AG09319 (cell line): ENCODE results near the gene YTHDC1.

ENCODE experiments used
- DNase-seq: peaks from one replicate; pipeline ENCODE4 v3.0.0-alpha.2; 2010; ENCODE audit warnings: low read depth; ENCODE audit errors: extremely low read depth
- CTCF ChIP-seq: IDR thresholded peaks from 2 replicates; pipeline ENCODE4 v1.5.1; 2011; ENCODE audit warnings: low read depth, mild to moderate bottlenecking, inconsistent platforms, low read length, moderate library complexity

Gene YTHDC1

GRCh38 chr4:68358988-68359387 lies 9.1 kb upstream of the YTHDC1 start:
- no peak for TF ChIP-seq CTCF
- DNase-seq = no peak

- TF ChIP-seq CTCF = no peak
- no peak for DNase-seq
Measured at GRCh38 chr4:68352791-68353190, 2.9 kb upstream of the YTHDC1 start.

- no peak for TF ChIP-seq CTCF
- DNase-seq = no peak
Measured at GRCh38 chr4:68349279-68349648, 626 bp downstream of the YTHDC1 start.

GRCh38 chr4:68348577-68348976 lies 1.3 kb downstream of the YTHDC1 start:
- no peak for TF ChIP-seq CTCF
- DNase-seq = no peak

- DNase-seq = no peak
- TF ChIP-seq CTCF = no peak
Measured at GRCh38 chr4:68347845-68348244, 2.0 kb downstream of the YTHDC1 start.

GRCh38 chr4:68346461-68346860 lies 3.4 kb downstream of the YTHDC1 start:
- TF ChIP-seq CTCF = no peak
- no peak for DNase-seq

GRCh38 chr4:68344785-68345184 lies 5.1 kb downstream of the YTHDC1 start:
- TF ChIP-seq CTCF = no peak
- DNase-seq = no peak
